HG02870 (cell line): ENCODE measurements around the gene ITGB5.
A peak's percentile ranks its signal among the peaks of the same experiment; 100 is the strongest.
"Not testable (repeated sequence)": the region's sequence is repeated elsewhere in the genome, so short reads cannot be mapped to it uniquely, and the experiment has no call there.

Experiments used
- ATAC-seq: cut with Tn5 transposase; IDR thresholded peaks from one replicate; pipeline ENCODE4 v1.9.1; 2021; ENCODE audit warnings: mild to moderate bottlenecking, moderate library complexity; ENCODE audit not compliant: unreplicated experiment

Gene ITGB5

GRCh38 chr3:124791142-124791541 is 96.0 kb downstream of the ITGB5 start:
- ATAC-seq, result no peak

DNA sequence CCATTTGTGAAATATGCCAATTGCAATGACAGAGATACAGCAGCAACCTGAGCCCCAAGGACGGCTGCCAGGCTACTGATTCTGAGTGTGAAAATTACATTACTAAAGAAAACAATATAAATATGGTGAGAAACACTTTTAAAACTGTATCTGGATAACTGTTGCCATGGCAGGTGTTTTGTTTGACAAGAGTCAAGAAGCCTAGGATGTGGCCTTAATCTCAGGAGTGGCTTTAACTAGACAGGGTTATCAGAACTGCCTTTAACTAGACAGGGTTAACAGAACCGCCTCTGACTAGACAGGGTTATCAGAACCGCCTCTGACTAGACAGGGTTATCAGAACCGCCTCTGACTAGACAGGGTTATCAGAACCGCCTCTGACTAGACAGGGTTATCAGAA is 98.1 kb downstream of the ITGB5 start:
- ATAC-seq, result not testable (repeated sequence)

DNA sequence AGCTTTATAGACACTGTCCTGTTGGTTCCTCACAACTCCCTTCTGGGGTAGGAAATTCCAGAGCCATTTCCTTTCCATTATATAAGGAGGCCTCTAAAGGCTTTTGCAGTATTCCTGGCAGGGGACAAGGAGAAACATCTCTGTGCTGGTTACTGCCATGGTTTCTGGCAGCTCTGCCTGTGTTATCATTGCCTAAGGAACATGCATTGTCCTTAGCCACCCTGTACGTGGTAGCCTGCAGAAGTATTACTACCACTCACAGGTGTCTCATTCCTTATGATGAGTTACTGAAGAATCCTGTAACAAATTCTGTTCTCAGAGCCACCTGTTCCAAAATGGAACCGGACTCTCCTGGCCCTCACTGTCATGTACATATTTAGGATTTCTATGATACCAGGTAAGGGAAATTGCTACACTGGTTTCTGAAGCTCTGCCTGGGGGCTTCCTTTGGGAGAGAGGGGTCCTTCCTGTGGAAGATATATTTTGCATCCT is 98.9 kb downstream of the ITGB5 start:
- ATAC-seq, result no peak

DNA sequence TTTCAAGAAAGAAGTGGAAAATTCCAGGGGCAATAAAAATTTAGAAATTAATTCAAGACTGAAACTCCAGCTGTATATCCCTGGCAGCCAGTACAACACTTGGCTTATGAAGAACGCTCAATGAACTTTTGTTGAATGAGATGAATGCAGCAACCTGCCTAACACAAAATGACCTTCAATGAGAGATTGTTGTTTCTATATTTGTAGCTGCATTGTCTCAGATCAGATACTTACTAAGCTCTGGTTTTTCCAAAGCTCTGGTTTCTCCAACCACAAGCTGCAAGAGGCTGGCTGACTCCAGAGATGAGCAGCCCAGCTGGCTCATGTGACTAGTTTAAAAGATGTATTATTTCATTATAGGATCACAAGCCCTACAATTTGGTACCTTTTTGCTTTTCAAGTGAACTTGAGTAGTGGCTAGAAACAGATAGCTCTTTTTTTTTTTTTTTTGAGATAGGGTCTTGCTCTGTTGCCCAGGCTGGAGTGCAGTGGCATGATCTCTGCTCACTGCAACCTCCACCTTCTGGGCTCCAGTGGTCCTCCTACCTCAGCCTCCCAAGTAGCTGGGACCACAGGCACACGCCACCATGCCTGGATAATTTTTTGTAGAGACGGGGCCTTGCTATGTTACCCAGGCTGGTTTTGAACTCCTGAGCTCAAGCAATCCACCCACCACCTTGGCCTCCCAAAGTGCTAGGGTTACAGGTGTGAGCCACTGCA is 99.5 kb downstream of the ITGB5 start:
- no peak for ATAC-seq

GRCh38 chr3:124786511-124787241 is 100.5 kb downstream of the ITGB5 start:
- no peak for ATAC-seq

- ATAC-seq, result no peak
These were observed 101.2 kb downstream of the ITGB5 start for GRCh38 chr3:124785973-124786372.

DNA sequence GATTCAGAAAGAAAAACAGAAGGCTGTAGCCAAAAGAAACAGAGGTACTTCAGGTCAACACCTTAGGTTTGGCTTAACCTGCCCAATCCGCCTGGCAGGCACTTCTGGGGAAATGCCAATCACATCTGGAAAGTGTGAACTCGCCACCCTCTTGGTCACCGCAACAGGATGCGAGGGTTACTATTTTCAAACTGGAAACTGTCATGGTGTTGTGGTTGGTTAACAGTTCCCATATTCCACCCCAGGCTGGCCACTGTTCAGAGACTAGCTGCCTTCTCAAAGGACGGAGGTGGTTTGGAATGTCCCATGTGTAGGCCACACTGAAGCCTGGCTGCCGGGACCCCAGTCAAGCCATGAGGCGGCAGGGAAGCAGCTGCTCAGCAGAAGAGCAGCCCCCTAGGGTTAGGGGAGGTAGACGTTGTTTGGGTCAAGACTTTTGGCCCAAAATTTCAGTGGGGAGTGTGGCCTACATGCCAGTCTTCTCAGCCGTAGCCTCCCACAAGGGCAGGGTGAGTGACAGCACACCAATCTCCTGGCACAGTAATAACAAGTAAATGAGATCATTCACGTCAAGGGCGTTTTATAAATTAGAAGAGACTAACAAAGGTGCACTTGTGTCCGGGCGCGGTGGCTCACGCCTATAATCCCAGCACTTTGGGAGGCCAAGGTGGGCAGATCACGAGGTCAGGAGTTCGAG is 102.3 kb downstream of the ITGB5 start:
- peak; percentile 42 for ATAC-seq

- ATAC-seq, result no peak
These were observed 103.5 kb downstream of the ITGB5 start for GRCh38 chr3:124783696-124784095.

GRCh38 chr3:124782377-124782712 is 104.8 kb downstream of the ITGB5 start:
- not testable (repeated sequence) for ATAC-seq

GRCh38 chr3:124781476-124782376 is 105.4 kb downstream of the ITGB5 start:
- no peak for ATAC-seq

GRCh38 chr3:124780761-124781475 is 106.2 kb downstream of the ITGB5 start:
- ATAC-seq, result no peak

GRCh38 chr3:124780356-124780755 is 106.8 kb downstream of the ITGB5 start:
- no peak for ATAC-seq

DNA sequence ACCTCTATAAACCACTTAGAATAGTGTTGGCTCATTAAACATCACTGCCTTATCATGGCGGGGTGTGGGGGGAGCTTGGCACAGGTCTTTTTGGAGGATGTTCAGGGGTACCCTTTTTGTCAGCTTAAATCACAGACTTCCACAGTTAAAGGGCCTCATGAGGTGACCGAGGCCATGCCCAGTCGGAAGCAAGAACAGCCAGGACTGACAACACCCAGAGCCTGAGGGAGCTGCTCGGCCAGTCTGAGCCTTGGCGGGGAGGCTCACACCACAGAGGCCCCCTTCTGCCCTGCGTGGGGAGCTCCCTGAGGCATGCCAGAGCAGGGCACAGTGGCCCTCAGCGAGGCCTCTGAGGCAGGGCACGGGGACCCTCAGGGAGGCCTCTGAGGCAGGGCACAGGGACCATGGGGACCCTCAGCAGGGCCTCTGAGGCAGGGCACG is 107.4 kb downstream of the ITGB5 start:
- ATAC-seq, result no peak

DNA sequence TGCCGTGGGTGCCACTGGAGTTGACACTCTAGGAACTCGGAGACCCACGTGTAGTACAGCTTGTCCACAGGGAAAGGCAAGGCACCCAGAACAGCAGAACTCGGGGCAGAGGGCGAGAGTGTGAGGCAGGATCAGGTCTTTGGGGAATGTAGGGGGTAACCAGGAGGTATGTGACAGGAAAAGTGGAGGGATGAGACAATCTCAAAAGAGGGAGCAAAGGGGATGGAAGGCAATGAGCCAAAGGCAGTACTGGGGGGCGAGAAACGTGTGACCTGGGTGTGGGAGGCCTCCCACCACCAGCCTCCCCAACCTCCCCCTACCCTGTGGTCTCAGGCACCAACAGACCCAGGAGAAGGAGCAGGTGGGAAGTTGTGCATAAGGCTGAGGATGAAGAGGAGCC is 108.0 kb downstream of the ITGB5 start:
- ATAC-seq, result no peak

- no peak for ATAC-seq
These were observed 109.2 kb downstream of the ITGB5 start for GRCh38 chr3:124777762-124778470.

DNA sequence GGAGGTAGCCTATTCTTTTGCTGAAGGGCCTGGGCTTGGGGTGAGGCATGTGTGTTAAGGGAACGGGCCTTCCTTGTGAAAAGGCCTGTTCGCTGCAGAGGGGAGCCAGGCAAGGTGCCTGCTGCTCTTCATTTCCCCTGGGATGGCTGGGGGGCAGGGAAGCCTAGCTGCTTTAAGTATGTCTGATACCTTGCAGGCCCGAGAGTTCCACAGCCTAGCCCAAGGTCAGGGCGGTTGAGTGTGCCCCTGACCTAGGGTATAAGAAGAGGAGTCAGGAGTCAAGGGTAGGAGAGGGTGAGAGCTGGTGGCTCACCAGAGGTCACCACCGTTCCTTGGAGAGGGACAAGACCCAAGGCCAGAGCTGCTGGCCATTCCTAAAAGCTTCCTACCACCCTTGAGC is 110.3 kb downstream of the ITGB5 start:
- ATAC-seq, result no peak

- ATAC-seq, result no peak
These were observed 111.3 kb downstream of the ITGB5 start for GRCh38 chr3:124775877-124776276.

DNA sequence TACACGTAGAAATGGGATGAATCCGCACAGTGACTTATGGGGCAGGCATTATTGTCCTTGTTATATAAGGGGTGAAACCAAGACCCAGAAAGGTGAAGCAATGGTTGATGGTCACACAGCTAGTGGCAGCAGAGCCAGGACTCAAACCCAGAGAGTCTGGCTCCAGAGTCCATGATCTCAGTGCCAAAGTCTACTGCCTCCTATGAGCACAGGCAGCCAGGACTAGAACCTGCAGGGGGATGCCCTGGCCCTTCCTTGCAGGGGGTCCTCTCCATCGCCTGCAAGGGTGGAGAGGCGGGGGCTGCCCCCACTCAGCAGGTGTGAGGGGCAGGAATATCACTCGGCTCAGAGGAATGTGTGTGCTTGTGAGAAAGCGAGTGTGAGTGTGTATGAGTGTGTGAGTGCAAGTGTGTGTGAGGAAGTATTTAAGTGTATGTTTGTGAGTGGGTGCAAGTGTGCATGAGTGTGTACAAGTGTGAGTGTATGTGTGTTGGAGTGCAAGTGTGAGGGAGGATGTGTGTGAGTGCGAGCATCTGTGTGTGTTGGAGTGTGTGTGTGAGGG is 112.2 kb downstream of the ITGB5 start:
- ATAC-seq, result no peak

GRCh38 chr3:124774327-124774718 is 112.8 kb downstream of the ITGB5 start:
- ATAC-seq, result no peak
